NCI-H1092 treated with DMSO at 0.1 percent for 48 hours (cell line): ENCODE measurements around the gene ANAPC5.

Experiments
- DNase-seq: peaks from one replicate; lab custom pipeline; 2025; lab: John Stamatoyannopoulos, UW

The ANAPC5 gene

DNA sequence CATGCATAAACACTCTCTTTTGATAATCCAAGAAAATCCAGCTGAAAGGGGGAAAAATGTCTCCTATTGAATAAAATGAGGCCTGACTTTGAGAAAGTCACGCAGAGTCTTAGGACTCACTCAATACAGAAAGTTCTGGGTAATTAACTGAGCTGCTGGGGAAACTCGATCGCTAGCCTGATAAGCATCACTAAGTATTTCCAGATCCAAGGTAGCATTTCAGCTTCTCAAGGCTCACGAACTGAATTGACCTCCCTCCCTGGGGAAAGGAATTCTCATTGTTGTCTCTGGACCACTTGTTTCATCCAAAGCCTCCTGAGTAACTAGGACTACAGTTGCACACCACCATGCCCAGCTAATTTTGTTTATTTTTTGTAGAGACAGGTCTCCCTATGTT lies 13.8 kb upstream of the ANAPC5 start:
- DNase-seq, result no peak

DNA sequence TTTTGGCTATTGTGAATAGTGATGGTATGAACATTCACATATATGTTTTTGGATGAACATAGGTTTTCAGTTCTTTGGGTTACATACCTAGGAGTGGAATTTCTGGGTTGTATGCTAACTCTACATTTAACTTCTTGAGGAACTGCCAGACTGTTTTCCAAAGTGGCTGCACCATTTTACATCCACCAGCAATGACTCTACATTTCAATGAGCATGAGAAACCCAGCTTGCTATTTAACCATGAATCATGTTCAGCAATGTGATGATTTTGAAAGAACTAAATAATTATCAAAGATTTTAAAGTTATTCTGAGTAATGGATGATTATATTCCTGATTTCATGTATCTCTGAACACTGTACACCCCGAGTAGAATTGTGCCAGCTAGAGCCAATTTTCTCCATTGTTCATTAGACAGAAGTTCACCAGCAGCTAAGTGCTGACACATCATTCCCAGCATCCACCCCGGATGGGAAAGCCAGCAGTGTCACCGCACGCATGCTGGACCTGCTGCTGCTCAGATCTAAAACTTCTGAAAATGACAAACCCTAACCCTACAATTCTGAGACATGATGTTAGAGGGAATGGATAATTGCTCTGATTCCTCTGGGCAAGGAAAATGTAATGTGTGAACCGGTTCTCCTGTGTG lies 13.3 kb upstream of the ANAPC5 start:
- no peak for DNase-seq

- DNase-seq, result no peak
These were observed 12.5 kb upstream of the ANAPC5 start for GRCh38 chr12:121364683-121365121.

DNA sequence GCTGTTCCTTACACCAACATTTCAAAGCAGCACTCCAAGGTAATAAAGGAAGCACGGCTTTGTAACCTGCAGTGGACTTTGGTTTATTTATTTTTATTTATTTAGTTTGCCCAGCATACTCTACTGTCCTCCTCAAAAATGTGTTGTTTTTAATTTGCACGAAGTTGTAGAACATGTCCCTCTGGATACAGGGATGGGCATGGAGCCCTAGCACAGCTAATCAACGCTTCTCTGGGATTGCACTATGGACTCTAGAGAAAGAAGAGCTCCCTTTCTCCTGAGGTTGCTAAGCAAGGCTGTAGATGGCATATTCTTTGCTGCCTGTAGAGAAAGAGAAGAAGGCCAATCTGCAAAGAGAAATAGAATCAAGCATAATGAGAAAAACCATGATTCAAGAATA lies 5.9 kb upstream of the ANAPC5 start:
- no peak for DNase-seq

DNA sequence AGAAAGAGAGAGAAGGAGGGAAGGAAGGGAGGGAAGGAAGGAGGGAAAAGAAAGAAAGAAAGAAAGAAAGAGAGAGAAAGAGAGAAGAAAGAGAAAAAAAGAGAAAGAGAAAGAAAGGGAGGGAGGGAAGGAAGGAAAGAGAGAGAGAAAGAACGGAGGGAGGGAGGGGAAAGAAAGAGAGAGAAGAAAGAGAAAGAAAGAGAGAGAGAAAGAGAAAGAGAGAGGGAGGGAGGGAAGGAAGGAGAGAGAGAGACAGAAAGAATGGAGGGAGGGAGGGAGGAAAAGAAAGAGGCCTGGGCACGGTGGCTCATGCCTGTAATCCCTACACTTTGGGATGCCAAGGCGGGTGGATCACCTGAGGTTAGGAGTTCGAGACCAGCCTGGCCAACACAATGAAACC lies 5.1 kb upstream of the ANAPC5 start:
- DNase-seq, result no peak

GRCh38 chr12:121356657-121357056 lies 4.4 kb upstream of the ANAPC5 start:
- no peak for DNase-seq

- no peak for DNase-seq
These were observed 3.6 kb upstream of the ANAPC5 start for GRCh38 chr12:121355818-121356217.

GRCh38 chr12:121352682-121353018 lies 439 bp upstream of the ANAPC5 start:
- DNase-seq, result no peak

DNA sequence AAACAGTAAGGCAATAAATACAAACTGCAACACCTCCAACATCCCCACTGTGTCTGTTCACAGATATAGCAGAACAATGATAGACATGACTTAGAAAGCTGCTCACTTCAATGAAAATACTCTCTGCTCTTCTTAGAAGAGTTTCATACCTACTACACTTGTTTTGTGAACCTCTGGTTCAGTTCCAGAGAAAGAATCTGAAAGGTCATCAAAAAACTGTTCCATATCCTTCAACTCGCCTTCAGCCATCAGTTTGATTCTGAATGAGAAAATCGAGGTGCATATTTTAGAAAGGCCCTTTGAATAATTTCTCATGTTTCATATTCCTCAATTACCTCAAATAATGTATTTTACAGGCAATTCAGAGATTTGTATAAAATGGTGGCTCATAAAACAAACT lies 5.5 kb downstream of the ANAPC5 start:
- DNase-seq, result no peak

- no peak for DNase-seq
These were observed 6.9 kb downstream of the ANAPC5 start for GRCh38 chr12:121345151-121345815.

- DNase-seq, result no peak
These were observed 7.7 kb downstream of the ANAPC5 start for GRCh38 chr12:121344506-121344905.

DNA sequence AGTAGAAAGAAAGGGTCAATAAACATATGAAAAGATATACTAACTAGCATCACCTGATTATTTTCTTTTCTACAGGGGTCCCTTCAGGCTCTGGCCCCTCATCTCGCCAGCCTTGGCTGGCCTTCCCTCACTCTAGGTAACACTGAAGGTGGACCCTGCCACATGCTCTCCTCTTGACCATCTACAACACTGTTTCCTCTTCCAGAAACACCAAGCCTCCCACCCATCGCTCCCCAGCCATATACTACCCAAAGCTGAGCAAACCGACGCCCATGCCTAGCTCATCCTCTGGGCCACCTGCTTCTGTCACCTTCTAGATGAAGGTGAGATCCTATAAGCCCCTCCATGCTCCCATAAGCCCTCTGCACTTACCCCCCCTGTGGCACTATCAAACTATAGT lies 14.8 kb downstream of the ANAPC5 start:
- no peak for DNase-seq

- peak; percentile 54 for DNase-seq
These were observed 17.5 kb downstream of the ANAPC5 start for GRCh38 chr12:121334513-121335343.

- DNase-seq, result no peak
These were observed 18.5 kb downstream of the ANAPC5 start for GRCh38 chr12:121333747-121334146.

DNA sequence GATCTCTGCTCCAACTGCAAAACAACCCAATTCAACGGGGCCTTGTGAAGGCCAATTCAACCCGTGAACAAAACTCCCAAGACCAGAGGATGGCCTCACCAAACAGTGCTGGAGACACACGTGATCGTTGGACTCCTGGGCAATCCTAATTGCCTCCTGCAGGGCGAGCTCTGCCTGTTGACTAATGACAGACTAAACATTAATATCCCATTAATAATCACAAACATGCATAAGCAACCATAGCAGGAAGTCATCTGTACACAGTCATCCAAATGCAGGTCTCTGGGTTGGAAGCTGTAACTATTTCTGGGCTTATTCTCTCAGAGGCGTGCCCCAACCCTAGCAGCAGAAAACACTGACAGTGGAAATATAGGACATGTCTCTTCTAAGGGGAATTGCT lies 21.0 kb downstream of the ANAPC5 start:
- no peak for DNase-seq

- DNase-seq, result no peak
These were observed 21.5 kb downstream of the ANAPC5 start for GRCh38 chr12:121330692-121331091.

- no peak for DNase-seq
These were observed 22.0 kb downstream of the ANAPC5 start for GRCh38 chr12:121330195-121330594.

DNA sequence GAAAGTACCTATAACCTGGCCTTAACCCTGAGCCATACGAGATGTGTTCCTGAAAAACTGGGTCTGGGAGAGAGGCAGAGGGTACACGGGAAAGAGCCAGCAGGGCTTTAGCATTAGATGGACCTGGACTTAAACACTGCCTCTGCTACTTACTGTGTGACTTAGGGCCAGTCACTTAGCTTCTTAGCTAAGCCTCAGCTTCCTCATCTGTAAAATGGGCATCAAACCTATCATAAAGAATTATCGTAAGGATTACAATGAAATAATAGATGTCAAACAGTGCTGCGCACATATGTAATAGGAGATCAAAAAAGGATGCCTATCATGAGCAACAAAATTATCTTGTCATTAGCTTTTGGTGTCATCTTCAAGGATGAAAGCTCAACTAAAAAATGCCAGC lies 23.6 kb downstream of the ANAPC5 start:
- no peak for DNase-seq

DNA sequence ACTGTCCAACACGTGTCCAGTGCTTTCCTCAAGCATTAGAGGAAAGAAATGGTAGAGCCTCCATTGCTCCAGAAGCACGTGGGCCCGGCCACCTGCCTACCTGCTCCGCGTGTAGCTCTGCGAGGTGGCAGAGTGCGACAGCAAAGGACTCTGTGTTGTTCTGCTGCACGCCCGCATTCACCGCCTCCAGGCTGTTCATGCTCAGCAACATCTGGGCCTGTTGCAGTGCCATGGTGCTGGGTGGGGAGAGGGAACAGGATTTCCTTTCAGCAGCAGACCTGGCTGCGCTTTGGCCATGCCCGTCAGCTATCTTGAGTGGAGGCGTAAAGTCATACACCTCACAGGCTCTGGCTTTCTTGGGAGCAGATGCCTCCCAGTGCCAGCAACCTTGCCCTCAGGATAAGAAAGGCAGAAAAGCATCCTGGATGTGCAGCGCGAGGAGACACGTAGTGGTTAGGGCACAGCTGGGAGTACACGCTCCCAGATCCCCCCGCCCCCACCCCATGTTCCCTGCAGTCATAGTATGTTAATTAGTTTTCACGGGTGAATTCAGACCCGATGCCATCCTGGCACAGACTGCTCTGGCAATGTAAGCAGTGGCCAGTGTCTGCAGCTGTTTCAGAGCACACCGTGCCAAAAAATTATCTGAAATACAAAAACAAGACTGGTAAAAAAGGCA lies 25.1 kb downstream of the ANAPC5 start:
- DNase-seq, result no peak

DNA sequence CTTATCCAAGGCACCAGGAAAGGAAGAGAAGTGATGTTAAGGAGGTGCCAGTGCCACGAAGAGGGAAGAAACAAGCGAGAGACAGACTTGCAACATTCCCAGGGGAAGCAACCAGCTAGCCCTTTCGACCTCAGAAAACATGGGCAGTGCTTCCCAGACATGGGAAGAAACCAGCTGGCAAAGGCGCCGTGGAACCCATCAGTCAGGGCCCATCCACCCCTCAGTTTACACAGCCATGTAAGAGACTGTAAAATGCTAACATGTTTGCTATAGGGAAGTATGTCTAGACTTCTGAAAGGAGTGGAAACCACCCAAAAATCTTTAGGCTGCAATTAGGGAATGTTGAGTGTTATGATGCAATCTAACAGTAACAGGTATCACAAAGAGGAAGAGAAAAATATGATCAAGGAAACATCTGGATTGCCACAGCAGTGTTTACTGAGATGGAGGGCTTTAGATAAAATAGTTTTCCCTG lies 26.3 kb downstream of the ANAPC5 start:
- no peak for DNase-seq

DNA sequence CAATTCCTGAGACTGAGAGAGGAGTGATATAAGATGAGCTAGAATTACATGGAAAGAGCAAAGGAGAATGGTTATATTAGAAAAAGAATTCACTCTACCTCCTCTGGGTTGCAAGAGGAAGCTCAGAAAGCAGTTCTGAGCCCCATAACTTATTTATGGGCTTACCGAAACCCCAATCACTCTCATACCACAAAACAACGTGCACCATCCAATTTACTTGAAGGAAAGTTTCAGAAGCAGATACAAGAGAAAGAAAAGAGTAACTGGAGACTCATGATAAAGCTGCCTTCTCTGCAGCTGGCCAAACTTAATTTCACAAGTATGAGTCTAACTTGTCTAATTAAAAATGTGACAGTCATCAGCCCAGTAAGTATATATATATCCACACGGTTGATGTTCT lies 28.3 kb downstream of the ANAPC5 start:
- DNase-seq, result no peak

- DNase-seq, result no peak
These were observed 34.1 kb downstream of the ANAPC5 start for GRCh38 chr12:121318121-121318520.

DNA sequence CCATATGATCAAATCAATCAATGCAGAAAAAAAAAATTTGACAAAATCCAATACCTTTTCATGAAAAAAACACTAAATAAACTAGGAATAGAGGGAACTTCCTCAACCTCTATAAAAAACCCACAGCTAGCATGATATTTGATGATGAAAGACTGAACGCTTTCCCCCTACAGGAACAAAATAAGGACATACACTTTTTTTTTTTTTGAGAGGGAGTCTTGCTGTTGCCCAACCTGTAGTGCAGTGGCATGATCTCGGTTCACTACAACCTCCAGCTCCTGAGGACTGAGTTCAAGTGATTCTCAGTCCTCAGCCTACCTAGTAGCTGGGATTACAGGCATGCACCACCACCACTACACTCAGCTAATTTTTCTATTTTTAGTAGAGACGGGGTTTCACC lies 37.8 kb downstream of the ANAPC5 start:
- DNase-seq, result no peak
